ENCODE results near the gene NTHL1.

NTHL1 gene

DNA sequence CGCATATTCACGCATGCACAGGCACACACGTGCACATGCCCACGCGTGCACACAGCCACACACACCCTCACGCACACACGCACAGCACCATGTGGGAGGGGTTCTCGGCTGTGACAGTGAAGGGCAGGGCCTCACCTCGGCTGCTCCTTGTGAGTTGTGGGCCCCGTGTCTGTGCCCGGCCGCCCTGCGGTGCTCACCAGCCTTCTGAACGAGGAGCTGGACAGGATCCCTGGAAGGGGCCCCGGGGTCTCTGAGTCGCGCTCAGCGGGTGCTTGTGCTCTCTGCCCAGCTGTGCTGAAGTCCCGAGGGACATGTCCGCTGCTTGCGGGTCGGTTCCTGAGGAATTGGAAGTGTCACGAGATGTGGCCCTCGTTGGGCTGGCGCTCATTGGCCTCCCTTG, 16.2 kb upstream of the NTHL1 start:
- no peak for DNase-seq (ENCODE audit: low read depth in 2 of 2)

DNA sequence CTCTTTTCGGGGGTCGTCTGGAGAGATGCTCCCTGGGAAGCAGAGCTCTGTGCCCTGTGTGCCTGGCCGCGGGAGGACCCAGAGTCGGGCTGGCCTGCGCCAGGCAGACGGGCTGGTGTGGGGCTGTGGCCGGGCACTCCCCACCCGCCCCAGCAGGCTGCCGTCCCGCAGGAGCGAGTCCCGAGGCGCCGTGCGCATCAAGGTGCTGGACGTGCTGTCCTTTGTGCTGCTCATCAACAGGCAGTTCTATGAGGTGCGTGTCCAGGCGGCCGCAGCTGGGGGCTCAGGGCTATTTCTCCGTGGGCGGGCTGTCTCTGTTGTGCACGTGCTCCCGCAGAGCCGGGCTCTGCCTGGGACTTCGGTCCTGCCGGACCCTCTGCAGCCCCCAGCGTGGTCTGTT, 15.2 kb upstream of the NTHL1 start:
- no peak for DNase-seq (ENCODE audit: low read depth in 2 of 2)

DNA sequence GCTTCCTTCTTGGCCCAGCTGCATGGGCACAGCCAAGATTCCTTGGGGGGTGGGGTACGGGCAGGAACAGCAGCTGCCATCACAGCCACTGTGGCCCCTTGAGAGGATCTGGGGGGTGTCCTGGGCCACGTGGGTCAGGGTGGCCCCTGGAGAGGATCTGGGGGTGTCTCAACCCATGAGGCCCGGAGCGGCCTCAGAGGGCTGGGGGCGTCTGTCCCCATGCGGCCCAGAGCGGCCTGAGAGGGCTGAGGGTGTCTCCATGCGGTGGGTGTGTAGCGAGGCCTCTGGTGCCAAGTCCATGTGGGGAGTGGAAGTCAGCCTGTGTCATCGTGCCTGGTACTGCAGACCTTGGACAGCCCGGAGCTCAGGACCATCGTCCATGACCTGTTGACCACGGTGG, 13.9 kb upstream of the NTHL1 start:
- no peak for DNase-seq (ENCODE audit: low read depth in 2 of 2)

DNA sequence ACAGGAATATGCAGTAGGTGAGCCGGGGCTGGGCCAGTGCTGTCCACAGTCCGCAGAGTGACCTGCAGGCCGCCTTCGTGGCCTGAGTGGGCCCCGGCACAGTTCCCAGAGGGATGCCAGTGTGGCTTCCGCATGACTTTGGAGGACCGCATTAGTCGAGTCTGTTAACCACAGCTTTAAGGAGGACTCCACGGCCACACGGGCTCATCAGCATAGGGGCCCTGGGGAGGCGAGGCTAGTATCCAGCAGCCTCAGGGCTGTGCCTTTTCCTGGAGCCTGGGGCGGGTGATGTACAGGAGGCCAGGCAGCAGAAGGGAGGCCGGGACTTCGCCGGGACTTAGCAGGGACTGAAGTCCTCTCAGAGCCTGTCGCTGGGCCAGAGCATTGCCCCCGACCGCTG, 13.4 kb upstream of the NTHL1 start:
- no peak for DNase-seq (ENCODE audit: low read depth in 2 of 2)

DNA sequence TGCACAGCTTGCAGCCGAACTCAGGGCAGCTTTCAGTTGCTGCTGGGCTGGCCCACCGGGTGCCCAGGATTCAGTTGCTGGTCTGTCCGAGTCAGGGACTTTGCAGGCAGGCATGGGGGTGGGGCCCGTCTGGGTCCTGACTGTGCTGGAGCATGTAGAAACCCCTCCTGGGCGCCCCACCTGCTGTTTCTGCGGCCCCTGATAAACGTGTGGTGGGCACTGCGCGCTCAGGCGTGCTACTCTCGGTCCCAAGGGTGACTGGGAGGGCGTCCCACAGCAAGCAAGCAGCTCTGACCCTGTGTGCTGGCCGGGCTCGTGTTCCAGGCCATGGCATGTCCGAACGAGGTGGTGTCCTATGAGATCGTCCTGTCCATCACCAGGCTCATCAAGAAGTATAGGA, 12.7 kb upstream of the NTHL1 start:
- no peak for DNase-seq (ENCODE audit: low read depth in 2 of 2)

DNA sequence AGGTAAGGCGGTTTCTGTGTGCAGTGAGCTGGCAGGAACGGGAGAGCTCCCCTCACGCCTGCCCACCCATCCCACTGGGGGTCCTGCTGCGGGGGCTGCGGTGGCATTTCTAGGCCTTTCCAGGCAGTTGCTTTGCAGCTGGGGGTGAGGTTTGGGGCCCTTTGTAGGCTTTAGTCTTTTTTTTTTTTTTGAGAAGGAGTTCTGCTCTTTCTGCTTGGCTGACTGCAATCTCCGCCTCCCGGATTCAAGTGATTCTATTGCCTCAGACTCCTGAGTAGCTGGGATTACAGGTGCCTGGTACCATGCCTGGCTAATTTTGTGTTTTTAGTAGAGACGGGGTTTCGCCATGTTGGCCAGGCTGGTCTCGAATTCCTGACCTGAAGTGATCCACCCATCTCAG, 11.2 kb upstream of the NTHL1 start:
- DNase-seq (ENCODE audit: low read depth in 2 of 2) = no peak

DNA sequence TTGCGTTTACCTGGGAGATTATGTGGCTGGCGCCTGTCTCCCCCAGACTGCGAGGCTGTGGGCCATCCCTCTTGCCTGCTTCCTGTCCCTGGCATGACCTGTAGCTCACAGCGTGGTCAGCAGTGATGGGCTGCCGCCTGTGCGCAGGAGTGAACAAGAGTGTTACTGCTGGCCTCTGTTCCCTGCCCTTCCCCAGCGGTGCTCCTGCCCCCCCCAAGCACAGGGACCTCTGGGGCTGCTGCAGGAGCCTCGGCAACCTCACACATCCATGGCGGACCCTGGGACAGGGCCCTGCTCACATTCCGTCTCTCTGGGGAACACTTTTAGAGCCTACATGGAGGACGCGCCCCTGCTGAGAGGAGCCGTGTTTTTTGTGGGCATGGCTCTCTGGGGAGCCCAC, 10.8 kb upstream of the NTHL1 start:
- DNase-seq (ENCODE audit: low read depth in 2 of 2) = no peak

DNA sequence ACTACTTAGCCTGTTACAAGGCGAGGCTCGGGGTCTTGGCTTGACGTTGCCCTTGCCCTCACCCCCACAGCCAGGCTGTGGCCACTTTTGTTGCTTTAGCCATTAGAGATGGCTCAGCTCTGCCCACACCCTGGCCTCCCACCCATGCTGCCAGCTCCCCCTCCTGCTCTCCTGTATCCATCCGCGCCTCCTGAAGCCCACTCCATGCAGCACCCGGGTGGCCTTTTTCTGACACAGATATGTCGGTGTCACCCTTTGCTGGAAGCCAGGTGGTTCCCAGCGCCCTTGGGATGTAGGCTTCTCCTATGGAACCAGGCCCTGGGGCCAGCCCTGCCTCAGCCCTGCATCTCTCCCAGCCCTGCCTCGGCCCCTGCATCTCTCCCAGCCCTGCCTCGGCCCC, 9.8 kb upstream of the NTHL1 start:
- DNase-seq (ENCODE audit: low read depth in 2 of 2) = no peak

DNA sequence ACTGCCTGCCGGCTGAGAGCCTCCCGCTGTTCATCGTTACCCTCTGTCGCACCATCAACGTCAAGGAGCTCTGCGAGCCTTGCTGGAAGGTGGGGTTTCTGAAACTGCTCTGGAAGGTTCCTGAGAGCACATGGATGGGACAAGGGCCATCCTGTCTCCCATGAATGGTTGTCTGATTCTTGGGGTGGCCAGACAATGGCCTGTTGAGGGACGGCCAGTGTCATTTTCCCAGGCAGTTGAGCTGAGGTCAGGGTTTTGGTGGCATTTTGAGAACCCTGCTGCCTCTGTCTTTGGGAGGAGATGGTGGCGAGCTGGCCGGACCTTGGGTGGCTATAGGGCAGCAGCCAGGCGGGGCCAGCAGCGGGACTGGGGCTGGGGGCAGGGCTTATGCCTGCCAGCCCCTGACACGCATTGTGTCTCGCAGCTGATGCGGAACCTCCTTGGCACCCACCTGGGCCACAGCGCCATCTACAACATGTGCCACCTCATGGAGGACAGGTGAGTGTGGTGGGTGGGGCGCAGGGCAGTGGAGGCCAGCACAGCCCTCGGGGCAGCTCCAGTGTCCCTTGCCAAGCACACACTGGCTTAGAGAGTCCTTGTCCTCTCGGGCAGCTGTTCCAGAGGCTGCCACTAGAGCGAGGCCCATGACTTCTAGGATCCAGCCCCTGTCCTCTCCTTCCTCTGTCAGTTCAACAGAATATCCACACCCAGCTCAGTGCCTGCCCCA, 9.2 kb upstream of the NTHL1 start:
- DNase-seq (ENCODE audit: low read depth in 2 of 2) = no peak

DNA sequence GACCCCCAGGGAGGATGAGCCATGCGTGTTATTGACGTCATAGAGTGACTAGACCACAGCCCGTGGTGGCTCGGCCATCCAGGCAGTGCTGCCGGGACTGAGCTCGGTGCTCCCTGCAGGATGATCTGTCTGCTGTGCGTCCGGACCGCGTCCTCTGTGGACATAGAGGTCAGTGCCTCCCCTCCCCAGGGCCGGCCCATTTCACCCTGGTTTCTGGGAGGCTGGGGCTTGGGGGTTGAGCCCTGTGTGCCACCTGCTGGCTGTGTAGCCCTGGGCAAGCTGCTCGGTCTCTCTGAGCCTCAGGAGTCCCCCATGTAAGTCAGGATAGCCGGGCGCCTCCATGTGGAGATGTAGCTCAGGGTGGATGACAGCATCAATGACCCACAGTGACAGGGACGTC, 8.4 kb upstream of the NTHL1 start:
- no peak for DNase-seq (ENCODE audit: low read depth in 2 of 2)

DNA sequence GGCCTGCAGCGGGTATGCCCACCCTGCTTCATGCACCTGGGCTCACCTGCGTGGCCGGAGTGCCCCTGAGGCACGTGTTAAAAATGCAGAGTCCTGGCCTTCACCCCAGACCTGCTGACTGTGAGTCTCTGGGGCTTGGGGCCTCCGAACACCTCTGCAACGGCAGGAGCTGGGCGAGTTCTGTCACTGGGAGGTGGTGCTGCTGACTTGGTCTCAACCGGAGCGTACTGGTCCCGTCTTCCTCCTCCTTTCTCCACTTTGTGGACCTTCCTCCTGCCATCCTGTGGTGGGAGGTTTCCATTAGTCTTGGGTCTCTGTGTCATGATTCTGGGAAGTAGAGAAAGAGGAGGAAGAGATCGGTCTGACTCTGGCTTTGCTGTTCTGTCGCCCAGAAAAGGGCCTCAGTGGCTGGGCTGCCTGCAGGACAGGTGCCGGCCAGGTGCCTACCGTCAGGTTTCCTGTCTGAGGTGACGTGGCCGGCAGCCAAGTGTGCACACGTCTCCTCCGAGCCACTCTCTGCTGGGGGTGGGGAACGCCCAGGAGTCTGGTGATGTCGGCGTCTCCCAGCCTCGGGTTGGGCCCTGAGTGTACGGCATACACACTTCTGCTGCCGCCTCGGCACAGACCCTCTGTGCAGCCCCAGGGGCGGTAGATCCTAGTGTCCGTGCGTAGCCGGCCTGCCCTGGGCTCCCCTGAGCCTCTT, 7.1 kb upstream of the NTHL1 start:
- DNase-seq (ENCODE audit: low read depth in 2 of 2) = no peak

DNA sequence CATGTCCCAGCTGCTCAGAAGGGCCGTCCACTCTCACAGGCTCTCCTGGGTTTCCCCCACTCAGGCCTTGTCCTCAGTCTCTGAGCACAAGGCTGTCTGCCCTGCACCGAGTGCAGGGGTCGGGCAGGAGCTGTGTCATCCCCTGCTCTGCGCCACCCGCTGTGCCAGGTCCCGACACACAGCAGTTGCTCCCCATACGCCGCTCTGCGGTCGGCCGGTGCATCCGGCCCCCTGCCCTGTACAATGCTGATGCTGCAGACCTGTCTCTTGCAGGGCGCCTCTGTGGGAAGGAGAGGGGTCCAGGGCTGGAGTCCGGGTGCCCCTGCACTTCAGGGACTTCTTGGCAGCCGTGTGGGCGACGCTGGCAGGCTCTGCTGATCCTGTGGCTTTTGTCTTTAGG, 6.3 kb upstream of the NTHL1 start:
- DNase-seq (ENCODE audit: low read depth in 2 of 2) = no peak

DNA sequence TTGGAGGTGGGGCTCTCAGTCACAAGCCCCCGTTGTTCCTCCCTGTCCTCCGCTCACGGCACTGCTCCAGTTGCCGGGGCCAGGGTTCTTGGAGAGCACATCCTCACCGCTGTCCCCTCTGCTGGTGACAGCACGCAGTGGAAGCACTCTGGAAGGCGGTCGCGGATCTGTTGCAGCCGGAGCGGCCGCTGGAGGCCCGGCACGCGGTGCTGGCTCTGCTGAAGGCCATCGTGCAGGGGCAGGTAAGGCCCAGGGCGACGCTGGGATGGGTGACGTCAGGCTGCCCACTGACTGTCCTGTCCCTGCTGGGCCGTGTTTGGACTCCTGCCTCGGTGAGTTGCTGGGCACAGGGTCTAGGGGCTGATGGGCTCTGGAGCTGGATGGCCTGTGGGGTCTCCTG, 5.6 kb upstream of the NTHL1 start:
- no peak for DNase-seq (ENCODE audit: low read depth in 2 of 2)

DNA sequence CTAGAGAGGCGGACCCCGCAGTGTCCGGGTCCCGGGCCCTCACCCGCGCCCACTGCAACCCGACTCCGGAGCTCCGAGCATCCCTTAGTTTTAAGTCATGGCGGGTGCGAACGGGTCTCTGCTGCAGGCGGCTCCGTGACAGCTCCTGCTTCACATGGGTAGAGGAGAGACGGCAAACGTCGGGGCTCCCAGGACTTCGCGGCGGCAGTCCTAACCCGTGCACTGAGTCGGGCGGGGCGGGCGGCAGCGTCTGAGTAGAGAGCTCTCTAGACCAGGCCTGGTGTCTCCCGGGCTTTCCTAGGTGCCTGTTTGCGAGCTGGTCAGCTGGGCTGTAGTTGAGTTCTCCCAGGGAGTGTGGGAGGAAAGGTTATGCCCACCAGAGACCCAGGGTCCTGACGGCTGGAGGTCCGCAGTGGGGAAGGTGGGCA, 496 bp upstream of the NTHL1 start:
- no peak for DNase-seq (ENCODE audit: low read depth in 2 of 2)

DNA sequence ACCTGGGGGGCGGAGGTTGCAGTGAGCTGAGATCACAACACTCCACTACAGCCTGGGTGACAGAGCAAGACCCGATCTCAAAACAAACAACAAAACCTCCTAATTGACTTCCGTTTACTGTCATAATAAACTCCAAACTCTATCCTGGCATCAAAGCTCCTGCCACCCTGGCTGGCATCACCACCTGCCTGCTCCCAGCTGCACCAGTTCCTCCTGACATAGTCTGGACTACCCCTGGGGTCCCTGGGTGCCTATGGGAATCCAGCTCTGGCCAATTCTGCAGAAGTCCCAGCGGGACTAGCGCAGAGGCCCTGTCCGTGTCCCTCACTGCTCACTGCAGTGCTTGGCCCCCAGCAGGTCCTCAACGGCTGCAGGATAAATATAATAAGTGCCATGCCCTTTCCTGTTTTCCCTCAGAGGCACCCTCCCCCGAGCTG, 723 bp downstream of the NTHL1 start:
- no peak for DNase-seq (ENCODE audit: low read depth in 2 of 2)

DNA sequence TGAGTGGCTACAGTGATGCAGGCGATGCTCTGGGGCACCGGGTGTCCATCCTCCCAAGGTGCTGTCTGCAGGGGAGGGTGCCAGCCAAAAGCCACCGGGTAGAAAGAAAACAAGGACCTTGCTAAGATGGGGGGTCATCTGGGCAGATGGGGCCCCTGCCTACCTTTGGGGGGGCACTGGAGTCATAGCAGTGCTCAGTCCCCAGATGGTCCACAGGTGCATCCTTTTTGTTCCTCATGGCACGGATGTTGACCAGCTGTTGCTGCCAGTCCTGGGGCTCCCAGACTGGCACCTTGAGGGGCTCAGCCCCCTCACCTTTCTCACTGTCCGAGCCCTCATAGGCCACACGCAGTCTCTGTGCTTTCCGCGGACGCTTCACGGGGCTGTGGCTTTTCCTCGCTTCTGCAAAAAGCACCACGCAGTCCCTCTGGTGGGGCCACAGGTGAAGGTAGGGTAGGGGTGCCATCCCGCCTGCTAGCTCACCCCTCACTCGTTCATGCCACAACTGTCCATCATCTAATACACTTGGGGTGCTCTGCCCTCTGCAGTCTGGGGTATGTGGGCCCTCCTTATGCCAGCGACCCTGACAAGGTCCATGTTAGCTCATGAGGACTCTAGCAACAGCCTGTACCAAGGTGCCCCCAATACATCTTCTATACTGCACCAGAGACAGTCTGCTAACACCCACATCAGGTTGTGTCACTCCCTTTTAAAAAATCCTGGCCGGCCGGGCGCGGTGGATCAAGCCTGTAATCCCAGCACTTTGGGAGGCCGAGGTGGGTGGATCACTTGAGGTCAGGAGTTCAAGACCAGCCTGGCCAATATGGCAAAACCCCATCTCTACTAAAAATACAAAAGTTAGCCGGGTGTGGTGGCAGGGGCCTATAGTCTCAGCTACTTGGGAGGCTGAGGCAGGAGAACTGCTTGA, 1.4 kb downstream of the NTHL1 start:
- no peak for DNase-seq (ENCODE audit: low read depth in 2 of 2)

DNA sequence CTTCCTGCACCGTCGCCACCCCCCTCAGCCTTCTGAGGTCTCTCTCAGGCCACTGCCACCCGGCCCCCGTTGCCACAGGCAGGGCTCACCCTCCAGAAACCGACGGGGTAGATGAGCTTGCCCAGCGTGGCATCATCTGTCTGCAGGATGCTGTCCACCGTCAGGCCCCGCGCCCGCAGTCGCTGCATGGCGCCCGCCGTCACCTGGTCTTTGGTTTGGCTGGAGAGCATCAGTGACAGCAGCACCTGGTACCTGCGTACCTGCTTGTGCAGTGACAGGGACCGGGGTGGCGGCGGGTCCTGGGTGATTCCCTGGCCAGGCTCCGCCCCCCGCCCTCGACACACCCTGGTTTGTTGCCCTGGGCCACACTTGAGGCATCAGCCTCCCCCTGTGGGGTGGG, 3.1 kb downstream of the NTHL1 start:
- DNase-seq (ENCODE audit: low read depth in 2 of 2) = no peak

DNA sequence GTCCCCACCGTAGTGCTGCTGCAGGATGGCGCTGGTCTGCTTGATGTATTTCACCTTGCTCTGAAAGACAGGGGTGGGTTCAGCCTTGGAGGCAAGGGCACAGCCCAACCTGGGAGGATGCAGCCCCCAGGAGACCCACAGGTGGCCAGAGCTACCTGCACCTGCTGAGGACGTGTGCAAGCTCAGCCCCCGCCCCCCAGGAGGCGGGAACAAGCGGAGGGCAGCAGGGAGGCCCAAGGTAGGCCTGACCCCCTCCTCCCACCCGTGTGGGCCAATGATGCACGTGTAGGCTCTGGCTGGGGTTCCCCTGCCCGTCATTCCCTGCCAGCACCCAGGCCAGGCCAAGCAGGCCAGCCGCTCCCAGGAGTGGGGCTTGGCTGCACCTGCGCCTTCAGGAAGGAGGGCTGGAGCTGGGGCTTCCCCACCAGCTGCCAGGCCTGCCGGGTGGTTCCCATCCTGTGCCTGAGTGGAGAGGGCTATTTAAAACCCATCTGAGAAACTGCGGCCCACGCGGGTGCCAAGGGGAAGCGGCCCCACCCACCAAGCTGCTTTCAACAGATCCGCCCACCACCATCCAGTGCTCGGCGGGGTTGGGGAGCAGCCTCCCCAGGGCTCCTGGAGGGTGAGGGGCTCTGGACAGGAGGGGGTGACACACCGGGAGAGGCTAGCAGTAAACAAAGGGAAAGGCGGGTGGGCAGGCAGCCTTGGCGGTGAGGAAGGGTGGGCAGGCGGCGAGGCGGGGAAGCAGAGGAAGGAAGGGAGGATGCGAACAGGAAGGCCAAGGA, 3.8 kb downstream of the NTHL1 start:
- no peak for DNase-seq (ENCODE audit: low read depth in 2 of 2)

DNA sequence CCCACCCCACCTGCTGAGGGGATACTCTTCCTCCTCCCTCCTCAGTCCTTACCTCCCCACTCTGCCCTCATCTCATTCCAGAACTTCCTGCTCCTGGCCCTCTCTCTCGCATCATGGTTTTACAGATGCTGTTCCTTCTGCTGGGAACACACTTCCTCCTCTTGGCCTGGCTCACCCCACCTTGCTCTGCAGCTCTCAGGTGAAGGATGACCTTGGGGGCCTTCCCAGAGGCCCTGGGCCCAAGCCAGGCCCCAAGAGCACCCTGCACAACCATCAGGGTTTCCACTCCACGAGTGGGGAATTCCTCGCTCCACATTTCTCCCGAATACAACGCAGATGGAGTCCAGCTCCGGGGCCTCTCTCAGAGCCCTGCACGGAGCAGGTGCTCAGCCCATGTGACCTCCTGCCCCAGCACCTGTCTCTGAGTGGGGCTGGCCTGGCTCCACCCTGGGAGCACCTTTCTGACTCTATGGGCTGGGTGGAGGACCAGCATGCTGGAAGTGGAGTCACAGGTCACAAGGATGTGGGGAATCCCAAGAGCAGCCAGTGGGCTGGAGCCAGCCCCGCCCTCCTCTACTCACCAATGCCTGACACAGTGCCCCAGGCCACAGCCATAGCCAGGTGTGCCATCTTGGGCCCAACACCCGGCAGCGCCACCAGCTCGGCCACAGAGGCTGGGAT, 4.5 kb downstream of the NTHL1 start:
- no peak for DNase-seq (ENCODE audit: low read depth in 2 of 2)

DNA sequence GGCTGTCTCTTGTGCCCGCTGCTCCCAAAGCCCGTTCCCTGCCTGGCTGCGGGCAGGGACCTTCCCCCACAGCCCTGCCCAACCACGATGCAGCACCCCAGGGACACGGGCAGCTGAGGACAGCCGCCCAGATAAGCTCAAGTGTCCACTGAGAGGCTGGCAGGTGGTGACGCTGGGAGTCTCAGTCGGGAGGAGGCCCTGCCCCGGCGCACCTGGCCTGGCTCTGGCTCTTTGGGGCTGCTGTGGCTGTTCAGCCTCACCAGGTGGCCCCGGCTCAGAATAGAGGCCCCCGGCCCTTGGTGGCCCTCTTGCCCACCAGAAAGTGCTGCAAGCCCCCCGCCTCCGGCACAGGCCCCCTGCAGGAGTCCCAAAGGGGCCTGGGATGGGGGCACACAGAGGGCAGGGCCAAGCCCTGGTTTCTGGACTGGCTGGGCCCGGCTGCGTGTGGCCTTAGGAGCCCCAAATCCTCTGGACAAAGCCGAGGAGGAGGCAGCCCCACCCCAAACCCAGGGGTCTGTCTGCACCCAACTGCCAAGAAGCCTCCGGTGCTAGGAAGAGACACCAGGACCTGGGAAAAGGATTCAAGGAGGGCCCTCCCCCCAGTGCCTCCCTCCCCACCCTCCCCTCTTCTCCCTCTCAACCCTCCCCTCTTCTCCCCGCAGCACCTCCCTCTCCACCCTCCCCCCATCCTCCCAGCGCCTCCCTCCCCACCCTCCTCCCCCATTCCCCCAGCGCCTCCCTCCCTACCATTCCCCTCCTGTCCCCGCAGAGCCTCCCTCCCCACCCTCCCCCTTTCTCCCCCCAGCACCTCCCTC, 5.3 kb downstream of the NTHL1 start:
- no peak for DNase-seq (ENCODE audit: low read depth in 2 of 2)

All from stimulated activated CD8-positive, alpha-beta memory T cell treated with anti-CD3 and anti-CD28 coated beads, Interleukin-15, amount 100 ng/mL, for 48 hours (primary cell).